SH-SY5Y (cell line): Measurements from ENCODE around the gene DGKQ.

Experiments
- GATA2 ChIP-seq: IDR thresholded peaks from 2 replicates; pipeline ENCODE4 v1.6.1; 2011; ENCODE audit warnings: mild to moderate bottlenecking, low read depth, low read length
- GATA3 ChIP-seq: IDR thresholded peaks from 2 replicates; pipeline ENCODE4 v1.6.1; 2011; ENCODE audit warnings: low read depth, mild to moderate bottlenecking, low read length, moderate library complexity

Gene DGKQ

DNA sequence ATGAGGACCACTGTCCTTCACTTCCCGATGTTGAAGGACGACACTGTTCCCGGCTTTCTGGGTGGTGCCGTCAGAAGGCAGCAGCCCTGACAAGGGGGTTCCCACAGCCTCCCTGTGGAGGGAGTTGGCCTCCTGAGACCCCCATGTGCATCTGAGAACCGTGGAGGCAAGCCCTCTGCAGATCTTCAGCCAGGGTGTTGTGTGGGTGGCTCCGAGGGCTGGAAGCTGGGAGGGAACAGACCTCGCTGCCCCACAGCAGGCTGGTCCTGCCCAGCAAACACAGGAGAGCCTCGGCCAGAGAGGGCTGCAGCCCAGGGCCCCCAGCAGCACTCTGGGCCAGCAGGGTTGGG is 16.2 kb downstream of the DGKQ start:
- TF ChIP-seq GATA2 (no peak), GATA3 (no peak)

DNA sequence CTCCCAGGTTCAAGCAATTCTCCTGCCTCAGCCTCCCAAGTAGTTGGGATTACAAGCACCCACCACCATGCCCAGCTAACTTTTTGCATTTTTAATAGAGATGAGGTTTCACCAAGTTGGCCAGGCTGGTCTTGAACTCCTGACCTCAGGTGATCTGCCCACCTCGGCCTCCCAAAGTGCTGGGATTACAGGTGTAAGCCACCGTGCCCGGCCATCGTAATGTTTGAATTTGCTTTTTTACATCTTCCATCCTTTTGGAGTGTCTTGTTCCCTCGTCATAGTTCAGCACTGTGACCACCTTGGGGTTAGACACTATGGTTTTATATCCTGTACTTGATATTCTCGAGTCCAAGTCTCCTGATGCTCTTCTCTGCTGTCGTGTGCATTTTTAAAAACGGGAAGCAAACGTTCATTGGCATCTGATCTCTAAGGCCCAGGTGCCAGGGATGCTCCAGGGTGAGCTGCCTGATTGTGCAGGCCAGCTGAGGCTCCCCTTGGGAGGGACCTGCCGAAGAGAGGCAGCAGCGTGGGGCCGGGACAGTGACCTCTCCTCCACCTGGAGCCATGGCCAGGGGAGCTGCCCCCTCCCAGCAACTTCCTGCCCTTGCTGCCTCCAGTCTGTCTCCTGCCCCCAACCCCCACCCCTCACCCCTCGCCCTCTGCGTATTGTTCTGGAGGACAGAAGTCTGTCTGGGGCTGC is 16.7 kb downstream of the DGKQ start:
- TF ChIP-seq GATA3, result no peak
- TF ChIP-seq GATA2, result no peak

DNA sequence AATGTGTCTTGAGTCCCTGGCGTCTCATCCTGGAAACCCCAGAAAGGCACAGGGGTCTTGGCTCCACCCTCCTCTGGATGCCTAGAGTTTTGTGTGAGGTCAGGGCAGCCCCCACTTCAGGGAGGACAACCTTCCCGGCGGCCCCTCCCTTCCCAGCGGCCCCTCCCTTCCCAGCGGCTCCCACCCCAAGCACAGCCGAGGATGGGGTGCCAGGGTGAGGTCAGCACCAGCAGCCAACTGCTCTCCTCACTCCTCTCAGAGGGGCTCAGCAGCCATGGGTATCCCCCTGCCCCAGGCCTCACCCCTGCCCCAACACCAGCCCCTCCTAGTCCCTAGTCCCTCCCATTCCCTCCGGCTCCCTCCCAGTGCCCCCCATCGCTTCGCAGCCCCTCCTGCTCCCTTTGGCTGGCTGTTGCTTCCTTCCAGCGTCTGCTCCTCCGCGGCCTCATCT is 17.4 kb downstream of the DGKQ start:
- TF ChIP-seq GATA3, result no peak
- TF ChIP-seq GATA2, result no peak

DNA sequence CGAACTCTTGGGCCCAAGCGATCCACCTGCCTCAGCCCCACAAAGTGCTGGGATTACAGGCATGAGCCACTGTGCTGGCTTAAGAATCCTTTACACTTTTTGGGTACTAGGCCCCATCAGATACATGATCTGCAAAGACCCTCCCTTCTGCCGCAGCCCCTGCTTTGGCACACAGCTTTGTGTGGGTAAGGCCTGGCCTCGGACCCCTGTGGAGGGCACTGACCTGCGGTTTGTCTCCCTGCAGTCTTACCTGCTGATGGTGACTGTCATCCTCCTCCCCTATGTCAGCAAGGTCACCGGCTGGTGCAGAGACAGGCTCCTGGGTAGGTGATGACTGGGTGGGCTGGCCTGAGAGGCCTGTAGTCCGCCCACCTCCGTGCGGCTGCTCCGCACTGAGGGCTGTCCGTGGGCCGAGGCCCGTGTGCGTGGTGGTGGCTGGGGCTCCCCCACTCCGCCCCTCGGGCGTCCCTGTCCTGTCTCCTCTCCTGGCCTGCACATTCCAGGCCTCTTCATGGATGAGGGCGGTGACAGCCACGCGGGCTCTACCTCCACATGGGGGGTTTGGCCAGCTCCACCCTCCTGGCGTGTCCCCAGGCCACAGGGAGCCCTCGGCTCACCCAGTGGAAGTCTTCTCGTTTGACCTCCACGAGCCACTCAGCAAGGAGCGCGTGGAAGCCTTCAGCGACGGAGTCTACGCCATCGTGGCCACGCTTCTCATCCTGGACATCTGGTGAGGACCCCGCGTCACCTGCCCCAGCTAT is 18.0 kb downstream of the DGKQ start:
- TF ChIP-seq GATA3 (no peak), GATA2 (no peak)

DNA sequence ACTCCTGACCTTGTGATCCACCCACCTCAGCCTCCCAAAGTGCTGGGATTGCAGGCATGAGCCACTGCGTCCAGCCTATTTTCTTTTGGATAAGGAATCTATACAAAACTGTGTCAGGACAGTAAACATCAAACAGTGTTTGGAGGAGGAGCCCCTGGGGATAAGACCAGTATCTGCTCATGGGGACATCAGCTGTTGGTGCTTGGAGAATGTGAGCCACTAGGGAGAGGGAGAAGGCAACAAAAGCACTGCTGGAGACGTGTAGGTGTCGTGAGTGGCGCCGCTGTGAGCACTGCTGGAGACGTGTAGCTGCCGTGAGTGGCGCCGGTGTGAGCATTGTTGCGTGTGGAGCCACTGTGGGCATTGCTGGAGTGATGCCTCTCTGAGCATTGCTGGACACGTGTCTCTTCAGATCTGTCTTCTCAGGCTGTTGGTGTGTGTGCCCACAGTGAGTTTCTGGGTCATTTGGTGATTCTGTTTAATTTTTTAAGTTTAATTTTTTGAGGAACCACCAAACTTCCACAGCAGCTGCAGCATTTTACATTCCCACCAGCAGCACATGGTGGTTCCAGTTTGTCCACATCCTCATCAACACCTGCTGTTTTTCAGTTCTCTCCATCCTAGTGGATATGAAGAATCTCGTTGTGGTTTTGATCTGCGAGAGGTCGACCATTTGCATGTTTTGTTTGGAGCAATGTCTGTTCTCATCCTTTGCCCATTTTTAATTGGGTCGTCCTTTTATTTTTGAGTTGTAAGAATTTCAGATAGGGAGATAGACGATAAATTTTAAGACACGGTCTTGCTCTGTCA is 19.0 kb downstream of the DGKQ start:
- TF ChIP-seq GATA2 (no peak), GATA3 (no peak)

DNA sequence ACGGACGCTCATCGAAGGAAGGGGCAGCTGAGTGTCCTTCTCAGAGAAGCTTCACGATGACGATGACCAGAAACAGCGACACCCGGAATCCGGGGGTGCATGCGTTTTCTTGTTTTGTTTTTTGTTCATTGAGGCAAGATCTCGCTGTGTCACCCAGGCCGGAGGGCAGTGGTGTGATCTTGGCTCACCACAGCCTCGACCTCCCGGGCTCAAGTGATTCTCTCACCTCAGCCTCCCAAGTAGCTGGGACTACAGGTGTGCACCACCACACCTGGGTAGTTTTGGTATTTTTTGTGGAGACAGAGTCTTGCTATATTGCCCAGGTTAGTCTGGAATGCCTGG is 19.8 kb downstream of the DGKQ start:
- TF ChIP-seq GATA3 (no peak), GATA2 (no peak)

DNA sequence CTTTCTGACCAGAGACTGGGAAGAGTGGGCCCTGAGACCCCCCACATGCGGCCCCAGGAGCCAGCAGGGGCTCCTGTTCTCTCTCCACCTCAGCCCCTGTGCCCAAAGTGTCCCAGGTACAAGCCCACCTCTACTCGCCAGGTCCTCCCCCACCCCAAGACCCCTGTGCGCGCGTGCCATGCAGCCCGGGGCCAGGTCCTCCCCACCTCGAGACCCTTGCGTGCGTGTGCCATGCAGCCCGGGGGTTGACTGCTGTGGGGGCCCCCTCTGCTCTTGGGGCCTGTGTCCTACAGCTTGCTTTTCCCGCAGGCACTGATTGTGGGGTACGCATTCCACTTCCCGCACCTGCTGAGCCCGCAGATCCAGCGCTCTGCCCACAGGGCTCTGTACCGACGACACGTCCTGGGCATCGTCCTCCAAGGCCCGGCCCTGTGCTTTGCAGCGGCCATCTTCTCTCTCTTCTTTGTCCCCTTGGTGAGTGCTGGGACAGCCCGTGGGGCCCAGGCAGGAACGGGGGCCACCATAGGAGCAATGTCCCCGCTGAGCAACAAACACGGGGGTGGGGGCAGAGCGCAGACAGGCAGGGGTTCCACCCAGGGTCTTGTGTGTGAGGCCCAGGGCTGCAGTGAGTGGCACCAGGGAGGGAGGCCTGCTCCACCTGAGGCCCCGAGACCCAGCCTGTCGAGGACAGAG is 20.3 kb downstream of the DGKQ start:
- TF ChIP-seq GATA2 (no peak), GATA3 (no peak)

DNA sequence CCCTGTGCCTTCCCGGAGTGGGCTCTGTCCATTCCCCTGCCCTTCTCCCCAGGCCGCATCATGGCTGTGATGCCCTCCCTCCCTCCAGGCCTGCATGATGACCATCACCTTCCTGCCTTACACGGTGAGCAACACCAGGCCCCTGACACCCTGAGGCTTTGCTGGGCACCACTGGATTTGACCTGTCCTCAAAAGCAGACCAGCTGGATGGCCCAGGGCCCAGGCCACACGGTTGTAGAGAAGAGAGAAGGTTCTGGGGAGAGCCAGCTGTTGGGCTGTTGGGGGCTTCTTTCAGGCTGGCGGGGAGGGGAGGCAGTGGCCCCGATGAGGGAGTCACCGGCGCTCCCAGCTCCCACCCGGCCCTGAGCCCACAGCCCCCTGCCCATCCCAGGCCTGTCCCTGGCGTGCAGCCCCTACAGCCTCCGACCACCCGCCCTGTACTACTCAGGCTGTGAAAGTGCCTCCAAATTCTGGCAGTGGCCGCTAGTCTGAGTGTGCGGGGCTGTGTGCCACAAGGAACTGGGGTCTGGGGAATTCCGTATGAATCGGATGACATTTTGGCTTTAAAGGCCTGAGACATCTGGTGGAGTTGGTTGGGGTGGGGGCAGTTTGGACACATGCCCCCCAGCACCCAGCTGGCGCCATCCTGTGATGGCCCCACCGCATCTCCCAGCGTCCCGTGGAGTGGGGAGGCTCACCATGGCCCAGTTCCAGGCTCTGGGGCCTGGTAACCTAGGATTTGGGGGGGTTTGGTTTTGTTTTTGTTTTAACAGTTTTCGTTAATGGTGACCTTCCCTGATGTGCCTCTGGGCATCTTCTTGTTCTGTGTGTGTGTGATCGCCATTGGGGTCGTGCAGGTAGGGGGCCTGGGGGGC is 21.5 kb downstream of the DGKQ start:
- TF ChIP-seq GATA2 (no peak), GATA3 (no peak)

DNA sequence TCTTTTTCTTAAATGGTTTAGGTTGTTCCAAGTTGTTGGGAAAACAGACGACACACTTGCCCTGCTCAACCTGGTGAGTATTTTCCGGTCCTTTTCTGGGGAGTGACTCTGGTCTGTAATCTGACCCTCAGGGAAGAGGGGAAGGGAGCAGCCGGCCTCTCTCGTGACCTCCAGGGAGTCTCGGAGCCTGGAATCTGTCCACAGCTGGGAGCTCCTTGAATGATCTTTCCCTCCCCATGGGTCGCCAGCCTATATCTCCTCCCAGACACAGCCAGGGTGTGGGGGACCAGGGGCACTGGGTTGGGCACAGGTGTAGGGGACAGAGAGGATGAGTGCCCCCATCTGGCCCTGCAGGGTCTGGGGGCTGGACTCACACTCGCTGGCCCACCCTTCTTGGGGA is 22.2 kb downstream of the DGKQ start:
- no peak for TF ChIP-seq GATA3
- no peak for TF ChIP-seq GATA2

DNA sequence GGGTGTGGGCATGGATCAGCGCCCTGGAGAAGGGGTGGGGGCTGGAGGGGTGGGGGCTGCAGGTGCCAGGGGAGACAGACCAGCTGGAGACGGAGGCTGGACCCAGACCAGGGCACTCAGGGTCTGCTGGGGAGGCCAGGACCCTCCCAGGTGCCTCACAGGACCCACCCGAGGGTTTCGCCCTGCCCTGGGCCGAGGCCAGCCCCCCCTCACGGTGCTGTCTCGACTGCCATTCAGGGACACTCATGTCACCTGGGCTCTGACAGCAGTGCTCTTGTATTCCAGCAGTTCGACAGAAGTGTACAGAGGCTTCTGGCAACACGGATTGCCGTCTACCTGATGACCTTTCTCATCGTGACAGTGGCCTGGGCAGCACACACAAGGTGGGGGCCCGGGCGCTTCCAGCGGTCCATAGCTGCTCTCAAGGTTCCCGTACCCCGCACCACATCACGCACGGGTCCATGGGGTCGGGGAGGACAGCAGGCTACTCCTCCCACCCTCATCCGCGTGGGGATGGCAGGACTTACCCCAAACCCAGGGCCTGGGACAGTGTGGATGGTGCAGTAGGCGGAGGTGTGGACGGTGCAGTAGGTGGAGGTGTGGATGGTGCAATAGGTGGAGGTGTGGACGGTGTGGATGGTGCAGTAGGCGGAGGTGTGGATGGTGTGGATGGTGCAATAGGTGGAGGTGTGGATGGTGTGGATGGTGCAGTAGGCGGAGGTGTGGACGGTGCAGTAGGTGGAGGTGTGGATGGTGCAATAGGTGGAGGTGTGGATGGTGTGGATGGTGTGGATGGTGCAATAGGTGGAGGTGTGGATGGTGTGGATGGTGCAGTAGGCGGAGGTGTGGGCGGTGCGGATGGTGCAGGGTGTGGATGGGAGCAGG is 23.0 kb downstream of the DGKQ start:
- no peak for TF ChIP-seq GATA3
- no peak for TF ChIP-seq GATA2

DNA sequence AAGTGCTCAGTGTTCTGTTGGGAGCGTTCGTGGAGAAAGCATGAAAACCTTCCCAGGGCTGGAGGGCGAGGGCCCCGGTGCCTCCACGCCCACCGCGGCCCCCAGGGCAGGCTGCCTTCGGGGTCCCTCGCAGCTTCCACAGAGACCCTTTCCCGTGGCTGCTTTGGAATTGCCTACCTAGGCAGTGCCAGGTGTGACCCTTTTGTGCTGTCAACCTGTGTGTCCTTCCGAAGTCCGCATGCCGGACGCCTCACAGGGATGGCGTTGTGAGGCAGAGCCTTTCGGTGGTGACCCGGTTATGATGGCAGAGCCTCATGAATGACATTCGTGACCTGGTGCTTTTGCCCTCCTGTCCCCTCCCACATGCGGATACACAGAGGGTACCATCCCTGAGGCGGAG is 23.7 kb downstream of the DGKQ start:
- TF ChIP-seq GATA3, result no peak
- TF ChIP-seq GATA2, result no peak

DNA sequence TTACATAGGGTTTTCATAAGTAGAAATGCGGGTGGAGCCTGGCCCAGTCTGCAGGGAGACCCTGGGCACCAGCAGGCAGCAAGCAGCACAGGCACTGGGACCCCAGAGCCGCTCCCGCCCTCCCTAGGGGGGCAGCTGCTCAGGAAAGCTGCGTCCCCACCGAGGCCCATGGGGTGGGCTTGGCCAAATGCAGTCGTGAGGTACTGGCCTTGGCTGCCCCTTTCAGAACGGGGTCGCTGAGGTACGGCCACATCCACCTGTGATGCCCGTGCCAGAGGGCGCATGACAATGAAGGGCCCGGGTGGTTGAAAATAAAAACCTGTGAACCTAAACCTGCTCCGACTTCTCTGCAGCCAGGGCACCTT is 24.5 kb downstream of the DGKQ start:
- no peak for TF ChIP-seq GATA2
- TF ChIP-seq GATA3, result no peak
